Measurements from ENCODE around the gene MACROD2.

- no peak for TF ChIP-seq EZH2 (IDR thresholded peaks at IDR 0.05; ENCODE audit: low read length)
- TF ChIP-seq CTCF (optimal IDR thresholded peaks at IDR 0.05 in 1 of 3, IDR thresholded peaks at IDR 0.05 in 1 of 3, conservative IDR thresholded peaks at IDR 0.05 in 1 of 3; ENCODE audit: extremely low read depth in 1 of 3, insufficient read depth in 2 of 3, low read length in 3 of 3) = no peak
Measured at GRCh38 chr20:14775778-14776177, 780.5 kb downstream of the MACROD2 start.
